Mucosa of descending colon (tissue), 3 donors: Measurements from ENCODE around the gene ABCC4. TPM values are rescaled to one million over a fixed set of nuclear protein-coding genes. Genes with fewer than 3 reads are reported as not detected.

Experiments used
- ATAC-seq: fragments of 200-7000 bp; cut with Tn5 transposase; one replicate; pipeline ENCODE4 v1.9.1; 2020; ENCODE audit warnings: mild to moderate bottlenecking, moderate library complexity
- DNase-seq, 3 donors: peaks; one replicate each; pipeline ENCODE4 v3.0.0-alpha.2; 2020
- H3K36me3 ChIP-seq: fragments of 200-600 bp; one replicate; pipeline ENCODE4 v1.8.0; 2021; ENCODE audit warnings: low read depth, mild to moderate bottlenecking
- H3K4me1 ChIP-seq: fragments of 200-600 bp; one replicate; pipeline ENCODE4 v1.8.0; 2021; ENCODE audit warnings: low read depth, mild to moderate bottlenecking
- H3K4me3 ChIP-seq: fragments of 200-600 bp; one replicate; pipeline ENCODE4 v1.8.0; 2021; ENCODE audit warnings: mild to moderate bottlenecking
- H3K9me3 ChIP-seq: fragments of 200-600 bp; one replicate; pipeline ENCODE4 v1.8.0; 2021; ENCODE audit warnings: mild to moderate bottlenecking
- intact Hi-C, 2 donors: fragments of 100-400 bp; cut with DNase I in 1 of 2; cut with micrococcal nuclease in 1 of 2; formaldehyde crosslinking; loops; one replicate each; pipeline versions ENCODE4 v1.11.0 to v1.11.1; 2022; cut with DNase I, micrococcal nuclease
- total RNA-seq, 3 donors: library from RNA; stranded (reverse); fragmentation: NEBNext Ultra II Directional in 2 of 3; extraction: Animal tissue kit (Norgen Biotek cat#: 25700) in 2 of 3; gene quantifications; one replicate each; pipeline versions ENCODE4 v1.2.1 to v1.2.4, GENCODE V29; 2021 to 2023
- TF ChIP-seq, protein P1 (sequence below): fragments of 200-600 bp; IDR thresholded peaks from one replicate; pipeline ENCODE4 v1.8.0; 2022; ENCODE audit warnings: antibody characterized with exemption, mild to moderate bottlenecking
- donor health status: DM: no; HTN: no; CAD: no; lungs with moderate emphysema.
- donor health status: DM: no; HTN: no; CAD: no.
- donor health status: DM: no; HTN: yes; CAD: no.

The ABCC4 gene
- total RNA-seq, 3 donors from 2014 or later, result 19.3 to 35.1 (median 30.2) TPM

GRCh38 chr13:95188128-95188527, 113.1 kb downstream of the ABCC4 start:
- ATAC-seq, result no peak
- intact Hi-C loops, result no loop called here
- H3K4me3 ChIP-seq, result no peak overlapping the region
- no peaks in the 10 kb centered on the region for H3K36me3 ChIP-seq
- no peaks in the 10 kb centered on the region for H3K4me1 ChIP-seq
- H3K9me3 ChIP-seq, result no peaks in the 10 kb centered on the region
- TF ChIP-seq, protein P1, sequence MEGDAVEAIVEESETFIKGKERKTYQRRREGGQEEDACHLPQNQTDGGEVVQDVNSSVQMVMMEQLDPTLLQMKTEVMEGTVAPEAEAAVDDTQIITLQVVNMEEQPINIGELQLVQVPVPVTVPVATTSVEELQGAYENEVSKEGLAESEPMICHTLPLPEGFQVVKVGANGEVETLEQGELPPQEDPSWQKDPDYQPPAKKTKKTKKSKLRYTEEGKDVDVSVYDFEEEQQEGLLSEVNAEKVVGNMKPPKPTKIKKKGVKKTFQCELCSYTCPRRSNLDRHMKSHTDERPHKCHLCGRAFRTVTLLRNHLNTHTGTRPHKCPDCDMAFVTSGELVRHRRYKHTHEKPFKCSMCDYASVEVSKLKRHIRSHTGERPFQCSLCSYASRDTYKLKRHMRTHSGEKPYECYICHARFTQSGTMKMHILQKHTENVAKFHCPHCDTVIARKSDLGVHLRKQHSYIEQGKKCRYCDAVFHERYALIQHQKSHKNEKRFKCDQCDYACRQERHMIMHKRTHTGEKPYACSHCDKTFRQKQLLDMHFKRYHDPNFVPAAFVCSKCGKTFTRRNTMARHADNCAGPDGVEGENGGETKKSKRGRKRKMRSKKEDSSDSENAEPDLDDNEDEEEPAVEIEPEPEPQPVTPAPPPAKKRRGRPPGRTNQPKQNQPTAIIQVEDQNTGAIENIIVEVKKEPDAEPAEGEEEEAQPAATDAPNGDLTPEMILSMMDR, result no peak
- DNase-seq, result no peak

- peak in 1 of 3 donors; percentile 28 for DNase-seq
- TF ChIP-seq, protein P1, result no peak
- Histone ChIP-seq H3K9me3 (no peaks in the 10 kb centered on the region), H3K4me1 (peaks cover 8% of the 10 kb centered on the region), H3K4me3 (no peak overlapping the region), H3K36me3 (no peaks in the 10 kb centered on the region)
- peak; percentile 66 for ATAC-seq
- intact Hi-C loops, result no loop called here
Observed at GRCh38 chr13:95185851-95186250, 115.4 kb downstream of the ABCC4 start.

DNA sequence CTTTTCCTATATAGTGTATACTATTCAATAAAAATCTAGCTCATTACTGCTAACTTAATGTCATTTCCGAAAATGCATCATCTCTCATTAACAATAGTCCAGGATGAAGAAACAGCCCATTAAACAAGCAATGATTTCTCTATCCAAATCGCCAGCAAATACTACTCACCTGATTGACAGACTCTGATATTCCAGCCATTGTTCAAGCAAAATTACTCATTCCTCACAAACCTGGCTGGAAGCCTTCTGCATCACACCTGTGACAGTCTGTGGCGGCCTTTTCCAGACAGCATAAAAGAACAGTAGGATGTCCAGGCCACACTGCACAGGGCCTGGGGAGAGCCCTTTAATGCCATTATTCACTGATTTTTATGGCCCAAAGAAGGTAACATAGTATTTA, 115.9 kb downstream of the ABCC4 start:
- ATAC-seq (no peak), DNase-seq (no peak)
- TF ChIP-seq, protein P1, result no peak
- Histone ChIP-seq H3K36me3 (no peaks in the 10 kb centered on the region), H3K4me3 (no peak overlapping the region), H3K4me1 (peaks cover 13% of the 10 kb centered on the region), H3K9me3 (no peaks in the 10 kb centered on the region)
- intact Hi-C loops, result no loop called here

DNA sequence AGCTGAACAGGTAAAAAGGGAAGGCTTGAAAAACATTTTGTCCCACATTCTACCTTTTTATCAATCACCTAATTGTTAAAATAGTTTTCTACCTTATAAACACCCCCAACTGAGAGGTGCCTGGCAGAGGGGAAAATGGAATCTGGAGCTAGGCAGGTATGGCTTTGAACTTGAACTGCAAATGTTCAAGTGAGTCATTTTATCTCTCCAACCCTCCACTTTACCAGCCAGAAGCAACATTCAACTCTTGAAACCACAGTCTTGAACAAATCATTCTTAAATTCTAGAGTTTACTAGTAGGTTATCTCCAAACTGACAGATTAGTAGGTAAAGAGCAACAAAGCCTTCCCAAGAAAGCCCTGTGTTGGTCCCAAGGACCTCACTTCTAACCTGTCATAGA, 116.9 kb downstream of the ABCC4 start:
- H3K4me1 ChIP-seq, result peaks cover 14% of the 10 kb centered on the region
- intact Hi-C loops, result no loop called here
- no peak for ATAC-seq
- no peak for DNase-seq
- H3K36me3 ChIP-seq, result no peaks in the 10 kb centered on the region
- TF ChIP-seq, protein P1, result no peak
- no peaks in the 10 kb centered on the region for H3K9me3 ChIP-seq
- no peak overlapping the region for H3K4me3 ChIP-seq

DNA sequence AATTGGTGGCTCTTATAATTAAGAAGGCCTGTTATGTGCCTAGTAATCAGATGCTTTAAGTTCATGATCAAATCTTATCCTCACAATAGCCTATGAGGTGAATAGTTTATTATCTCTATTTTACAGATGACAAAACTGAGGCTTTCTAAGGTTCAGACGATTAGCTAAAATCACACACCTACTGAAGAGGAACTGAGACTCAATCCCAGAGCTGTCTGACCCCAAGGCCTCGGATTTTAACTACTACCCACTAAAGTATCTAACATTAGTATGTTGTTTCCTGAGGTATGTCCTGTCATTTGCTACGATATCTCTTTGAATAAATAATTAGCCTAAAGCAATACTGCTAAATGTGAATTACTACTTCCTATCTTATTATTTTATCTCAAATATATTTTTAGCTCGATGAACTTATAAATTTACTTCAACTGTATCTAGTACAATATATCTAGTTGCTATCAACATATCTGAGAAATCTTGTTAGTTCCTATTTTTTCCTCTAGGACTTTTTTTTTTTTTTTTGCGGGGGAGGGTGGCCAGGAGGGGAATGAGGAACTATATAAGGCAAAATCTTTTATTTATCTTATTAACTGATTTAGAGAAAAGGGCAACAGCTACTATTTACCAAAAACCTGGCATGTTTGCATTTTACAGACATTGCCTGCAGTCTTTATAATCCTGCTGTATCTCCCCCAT, 118.5 kb downstream of the ABCC4 start:
- peaks cover 14% of the 10 kb centered on the region for H3K4me1 ChIP-seq
- no peaks in the 10 kb centered on the region for H3K9me3 ChIP-seq
- ATAC-seq (no peak), DNase-seq (no peak)
- no peak overlapping the region for H3K4me3 ChIP-seq
- intact Hi-C loops, result no loop called here
- no peaks in the 10 kb centered on the region for H3K36me3 ChIP-seq
- TF ChIP-seq, protein P1, result no peak

DNA sequence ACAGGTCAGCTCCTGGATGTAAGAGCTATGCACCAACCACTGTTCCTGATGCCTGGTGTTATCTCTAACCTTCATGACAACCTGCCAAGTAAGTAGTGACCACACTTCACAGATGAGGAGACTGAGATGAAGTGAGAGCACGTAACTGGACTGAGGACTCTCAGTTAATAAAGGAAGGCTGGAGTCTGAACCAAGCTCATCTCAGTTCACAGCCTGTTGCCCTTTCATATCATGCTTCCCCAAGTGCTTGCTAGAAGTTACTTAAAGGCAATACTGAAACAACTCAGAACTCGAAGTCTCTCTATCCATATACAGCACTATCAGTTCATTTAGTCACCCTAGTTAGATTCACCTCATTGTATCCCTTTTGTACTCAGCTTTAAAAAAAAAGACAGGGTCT, 119.7 kb downstream of the ABCC4 start:
- H3K36me3 ChIP-seq, result no peaks in the 10 kb centered on the region
- peaks cover 14% of the 10 kb centered on the region for H3K4me1 ChIP-seq
- TF ChIP-seq, protein P1, result no peak
- peak; percentile 11 for ATAC-seq
- DNase-seq, result no peak
- no peak overlapping the region for H3K4me3 ChIP-seq
- no peaks in the 10 kb centered on the region for H3K9me3 ChIP-seq
- intact Hi-C loops, result no loop called here
